Sigmoid colon (tissue), 4 donors: Measurements from ENCODE around the gene ZNF284.

ENCODE experiments used
- EP300 ChIP-seq, 4 donors: sonication (generic); formaldehyde crosslinking; IDR thresholded peaks; one replicate each; pipeline ENCODE4 v1.6.1; 2017; ENCODE audit warnings: antibody characterized with exemption in 4 of 4
- POLR2A ChIP-seq, 2 donors: fragments of 450-650 bp; IDR thresholded peaks; one replicate each; pipeline ENCODE4 v1.6.1; 2016; ENCODE audit warnings: antibody characterized with exemption in 2 of 2, mild to moderate bottlenecking in 2 of 2, moderate library complexity in 2 of 2
- TF ChIP-seq, protein P1 (sequence below), 4 experiments: fragments of 450-650 bp in 3 of 4; fragments of 200-600 bp in 1 of 4; IDR thresholded peaks; one replicate each; pipeline ENCODE4 v1.5.1; 2016 to 2019; ENCODE audit warnings: antibody characterized with exemption in 4 of 4, mild to moderate bottlenecking in 3 of 4, moderate library complexity in 2 of 4

DNA sequence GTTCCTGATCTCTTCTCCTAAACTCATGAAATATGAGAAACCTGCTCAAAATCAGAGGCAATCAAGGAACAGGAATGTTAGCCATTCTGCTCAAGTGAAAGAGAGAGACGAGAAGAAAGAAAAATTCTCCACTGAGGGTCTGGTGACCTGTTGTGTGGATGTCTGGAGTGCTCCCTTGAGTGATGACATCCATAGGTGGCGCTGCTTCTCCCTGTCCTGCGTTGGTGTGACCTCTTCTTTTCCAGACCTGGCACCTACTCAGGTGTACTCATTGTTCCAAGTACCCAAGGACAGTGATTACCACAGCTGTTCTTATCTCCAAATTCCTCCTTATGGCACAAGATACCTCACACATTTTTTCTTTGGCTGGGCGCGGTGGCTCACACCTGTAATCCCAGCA lies 16.1 kb upstream of the ZNF284 start:
- no peak for TF ChIP-seq POLR2A (IDR thresholded peaks at IDR 0.05)
- TF ChIP-seq, protein P1, sequence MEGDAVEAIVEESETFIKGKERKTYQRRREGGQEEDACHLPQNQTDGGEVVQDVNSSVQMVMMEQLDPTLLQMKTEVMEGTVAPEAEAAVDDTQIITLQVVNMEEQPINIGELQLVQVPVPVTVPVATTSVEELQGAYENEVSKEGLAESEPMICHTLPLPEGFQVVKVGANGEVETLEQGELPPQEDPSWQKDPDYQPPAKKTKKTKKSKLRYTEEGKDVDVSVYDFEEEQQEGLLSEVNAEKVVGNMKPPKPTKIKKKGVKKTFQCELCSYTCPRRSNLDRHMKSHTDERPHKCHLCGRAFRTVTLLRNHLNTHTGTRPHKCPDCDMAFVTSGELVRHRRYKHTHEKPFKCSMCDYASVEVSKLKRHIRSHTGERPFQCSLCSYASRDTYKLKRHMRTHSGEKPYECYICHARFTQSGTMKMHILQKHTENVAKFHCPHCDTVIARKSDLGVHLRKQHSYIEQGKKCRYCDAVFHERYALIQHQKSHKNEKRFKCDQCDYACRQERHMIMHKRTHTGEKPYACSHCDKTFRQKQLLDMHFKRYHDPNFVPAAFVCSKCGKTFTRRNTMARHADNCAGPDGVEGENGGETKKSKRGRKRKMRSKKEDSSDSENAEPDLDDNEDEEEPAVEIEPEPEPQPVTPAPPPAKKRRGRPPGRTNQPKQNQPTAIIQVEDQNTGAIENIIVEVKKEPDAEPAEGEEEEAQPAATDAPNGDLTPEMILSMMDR (IDR thresholded peaks at IDR 0.05) = no peak
- no peak for TF ChIP-seq EP300 (IDR thresholded peaks at IDR 0.05)
